ENCODE data around the gene CHURC1.

- no peak for TF ChIP-seq CTCF (conservative IDR thresholded peaks at IDR 0.05; ENCODE audit: low read depth, low read length)
- TF ChIP-seq EZH2 (IDR thresholded peaks at IDR 0.05; ENCODE audit: borderline replicate concordance, low read depth, low read length, poor library complexity, severe bottlenecking) = no peak
Measured at GRCh38 chr14:64973026-64973442, 58.8 kb downstream of the CHURC1 start.

Data from A673 (cell line).